ENCODE results near the gene DISP3.
A peak's percentile ranks its signal among the peaks of the same experiment; 100 is the strongest.

DISP3 gene

GRCh38 chr1:11478571-11479374 is at the start of gene DISP3:
TSS of gene DISP3 (plus strand) at chr1:11479155. CDS start at chr1:11500993, 21,838 bp downstream.
- FAIRE-seq = no peak
- TF ChIP-seq POLR2A (IDR thresholded peaks at IDR 0.05; ENCODE audit: low read depth, low read length) = peak; percentile 40; the same call in 1 of the 2 replicates
- DNase-seq (ENCODE audit: insufficient read length, low spot score) = peak; percentile 90

DNA sequence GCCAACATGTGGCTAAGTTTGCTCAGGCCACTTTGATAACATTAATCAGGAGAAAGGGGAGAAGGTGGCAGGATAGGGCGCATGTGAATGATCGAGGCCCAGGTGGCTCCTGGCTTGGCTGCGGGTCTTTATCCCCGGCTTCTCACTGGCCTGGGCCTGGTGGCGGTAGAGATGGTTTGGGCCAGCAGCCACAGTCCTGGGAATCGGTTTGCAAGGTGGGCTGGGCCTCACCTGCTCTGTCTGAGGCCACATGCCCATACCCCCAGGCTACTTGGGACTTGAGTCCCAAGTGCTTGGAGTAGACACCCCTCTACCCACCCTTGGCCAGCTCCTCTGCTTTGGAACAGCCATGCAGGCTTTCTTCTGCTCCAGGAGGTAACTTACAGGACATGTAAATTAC is 49.7 kb upstream of the DISP3 start:
- DNase-seq (ENCODE audit: insufficient read length, low spot score) = no peak
- no peak for FAIRE-seq
- TF ChIP-seq POLR2A (IDR thresholded peaks at IDR 0.05; ENCODE audit: low read depth, low read length) = no peak

DNA sequence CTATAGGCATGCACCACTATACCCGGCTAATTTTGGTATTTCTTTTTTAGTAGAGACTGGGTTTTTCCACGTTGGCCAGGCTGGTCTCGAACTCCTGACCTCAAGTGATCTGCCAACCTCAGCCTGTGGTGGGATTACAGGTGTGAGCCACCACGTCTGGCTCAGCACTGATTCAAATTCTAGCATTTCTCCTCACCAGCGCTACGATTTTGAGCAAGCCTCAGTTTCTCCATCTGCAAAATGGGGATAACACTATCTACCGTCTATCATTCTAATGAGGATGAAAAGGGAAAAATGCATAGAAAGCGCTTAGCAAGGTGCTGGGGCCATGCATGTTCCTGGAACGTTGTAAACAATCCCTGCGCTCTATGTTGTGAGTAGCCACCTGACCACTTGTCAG is 49.0 kb upstream of the DISP3 start:
- DNase-seq (ENCODE audit: insufficient read length, low spot score) = no peak
- no peak for TF ChIP-seq POLR2A (IDR thresholded peaks at IDR 0.05; ENCODE audit: low read depth, low read length)
- no peak for FAIRE-seq

- FAIRE-seq (no peak), DNase-seq (ENCODE audit: insufficient read length, low spot score) (no peak)
- TF ChIP-seq POLR2A (IDR thresholded peaks at IDR 0.05; ENCODE audit: low read depth, low read length) = no peak
Measured at GRCh38 chr1:11431941-11432507, 46.9 kb upstream of the DISP3 start.

DNA sequence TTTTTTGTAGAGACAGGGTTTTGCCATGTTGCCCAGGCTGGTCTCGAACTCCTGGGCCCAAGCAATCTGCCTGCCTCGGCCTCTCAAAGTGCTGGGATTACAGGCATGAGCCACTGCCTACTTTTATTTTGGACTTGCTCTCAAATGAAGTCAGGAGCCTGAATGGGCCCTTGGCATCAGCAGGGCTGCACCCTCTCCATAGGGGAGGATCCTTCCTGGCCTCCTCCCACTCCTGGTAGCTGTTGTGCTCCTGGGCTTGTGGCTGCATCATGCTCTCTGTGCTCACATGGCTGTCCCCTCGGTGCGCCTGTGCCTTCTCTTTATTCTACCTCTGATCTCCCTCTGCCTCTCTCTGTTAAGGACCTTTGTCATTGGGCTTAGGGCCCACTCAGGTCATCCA is 46.4 kb upstream of the DISP3 start:
- no peak for TF ChIP-seq POLR2A (IDR thresholded peaks at IDR 0.05; ENCODE audit: low read depth, low read length)
- no peak for FAIRE-seq
- DNase-seq (ENCODE audit: insufficient read length, low spot score) = no peak

GRCh38 chr1:11434501-11434900 is 44.5 kb upstream of the DISP3 start:
- no peak for DNase-seq (ENCODE audit: insufficient read length, low spot score)
- TF ChIP-seq POLR2A (IDR thresholded peaks at IDR 0.05; ENCODE audit: low read depth, low read length) = no peak
- FAIRE-seq = no peak

DNA sequence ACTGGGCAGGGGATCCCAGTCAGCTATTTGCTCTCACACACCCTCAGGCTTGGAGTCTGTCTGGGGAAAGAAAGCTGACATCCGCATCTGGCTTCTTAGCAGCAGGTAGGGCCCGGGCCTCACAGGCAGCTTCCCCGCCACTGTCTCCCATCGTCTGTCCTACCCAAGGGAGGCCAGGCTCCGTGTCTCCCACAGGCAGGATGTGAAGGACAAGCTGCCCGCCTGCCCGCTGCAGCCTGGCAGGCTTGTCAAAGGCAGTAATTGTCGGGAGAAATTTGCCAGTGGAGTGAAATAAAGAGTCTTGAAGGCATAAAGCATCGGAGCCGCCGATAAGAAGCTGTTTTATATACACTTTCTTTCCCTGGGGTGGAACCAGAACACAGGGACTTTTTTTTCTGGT is 44.0 kb upstream of the DISP3 start:
- DNase-seq (ENCODE audit: insufficient read length, low spot score) = no peak
- no peak for TF ChIP-seq POLR2A (IDR thresholded peaks at IDR 0.05; ENCODE audit: low read depth, low read length)
- FAIRE-seq = no peak

- no peak for DNase-seq (ENCODE audit: insufficient read length, low spot score)
- no peak for FAIRE-seq
- no peak for TF ChIP-seq POLR2A (IDR thresholded peaks at IDR 0.05; ENCODE audit: low read depth, low read length)
Measured at GRCh38 chr1:11438996-11439395, 40.0 kb upstream of the DISP3 start.

- no peak for TF ChIP-seq POLR2A (IDR thresholded peaks at IDR 0.05; ENCODE audit: low read depth, low read length)
- DNase-seq (ENCODE audit: insufficient read length, low spot score) (no peak), FAIRE-seq (no peak)
Measured at GRCh38 chr1:11441211-11441952, 37.6 kb upstream of the DISP3 start.

GRCh38 chr1:11443043-11443442 is 35.9 kb upstream of the DISP3 start:
- DNase-seq (ENCODE audit: insufficient read length, low spot score) (no peak), FAIRE-seq (no peak)
- TF ChIP-seq POLR2A (IDR thresholded peaks at IDR 0.05; ENCODE audit: low read depth, low read length) = no peak

DNA sequence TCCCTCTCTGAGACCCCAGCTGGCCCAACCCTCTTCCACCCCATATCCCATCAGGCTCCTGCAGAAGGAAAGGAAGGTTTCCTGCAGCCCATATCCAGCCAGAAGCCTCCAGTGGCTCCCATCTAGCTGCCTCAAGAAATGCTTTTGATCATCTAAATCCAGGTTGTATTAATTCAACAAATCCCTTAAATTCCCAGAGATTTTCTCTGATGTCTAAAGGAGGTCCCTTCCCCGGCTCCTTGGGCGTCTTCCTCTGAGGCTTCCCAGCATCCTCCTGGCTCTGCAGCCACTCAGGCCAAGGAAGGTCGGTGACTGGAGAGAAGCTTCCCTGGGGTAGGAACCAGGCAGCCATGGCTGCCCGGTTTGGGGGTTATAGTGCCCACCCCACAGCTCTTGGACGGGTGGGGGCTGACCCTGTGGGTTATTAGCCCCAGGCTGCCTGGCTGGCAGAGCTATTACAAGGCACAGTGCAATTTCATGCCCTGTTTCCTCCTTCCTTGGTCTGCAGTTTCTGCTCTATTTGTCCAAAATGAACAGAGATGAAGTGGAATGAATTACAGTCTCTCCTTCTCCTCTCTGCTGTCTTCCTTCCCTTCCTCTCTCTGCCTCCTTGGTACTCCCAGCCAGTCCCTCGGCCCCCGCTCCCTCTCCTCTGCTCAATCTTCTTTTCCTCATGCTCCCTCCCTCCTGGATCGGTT is 34.8 kb upstream of the DISP3 start:
- no peak for TF ChIP-seq POLR2A (IDR thresholded peaks at IDR 0.05; ENCODE audit: low read depth, low read length)
- no peak for FAIRE-seq

GRCh38 chr1:11444907-11445306 is 34.0 kb upstream of the DISP3 start:
- no peak for TF ChIP-seq POLR2A (IDR thresholded peaks at IDR 0.05; ENCODE audit: low read depth, low read length)
- DNase-seq (ENCODE audit: insufficient read length, low spot score) = no peak
- FAIRE-seq = no peak

More for the DNA sequence above, 34.8 kb upstream of the DISP3 start:
- no peak for DNase-seq (ENCODE audit: insufficient read length, low spot score)

- FAIRE-seq (no peak), DNase-seq (ENCODE audit: insufficient read length, low spot score) (no peak)
- no peak for TF ChIP-seq POLR2A (IDR thresholded peaks at IDR 0.05; ENCODE audit: low read depth, low read length)
Measured at GRCh38 chr1:11447903-11448302, 31.1 kb upstream of the DISP3 start.

Data from H54 (cell line).